SU-DHL-6 (cell line): ENCODE results near the gene LSR.

ENCODE experiments used
- H2AFZ ChIP-seq: fragments of 200-600 bp; sonication (generic); 2 replicates; pipeline ENCODE4 v1.6.1; 2014; ENCODE audit warnings: low read depth, mild to moderate bottlenecking, moderate library complexity, mixed read lengths, antibody characterized with exemption, low read length; ENCODE audit not compliant: severe bottlenecking
- H3F3A ChIP-seq: fragments of 200-600 bp; shearing (Covaris generic); 2 replicates; pipeline ENCODE4 v1.6.0; 2016; ENCODE audit warnings: antibody characterized with exemption, mild to moderate bottlenecking; ENCODE audit not compliant: insufficient read depth
- H3K27ac ChIP-seq: fragments of 200-600 bp; sonication (generic); 2 replicates; pipeline ENCODE4 v1.5.1; 2016; ENCODE audit warnings: low read depth, mild to moderate bottlenecking, low read length, moderate library complexity, mixed read lengths
- H3K27me3 ChIP-seq: fragments of 200-600 bp; sonication (generic), shearing (Covaris generic); 2 replicates; pipeline ENCODE4 v1.6.0; 2014; ENCODE audit warnings: mild to moderate bottlenecking, low read length
- H3K36me3 ChIP-seq: fragments of 200-600 bp; sonication (generic); 2 replicates; pipeline ENCODE4 v1.6.1; 2014; ENCODE audit warnings: mild to moderate bottlenecking, low read length, mixed read lengths
- H3K4me2 ChIP-seq: fragments of 300-600, 200-600 bp; shearing (Covaris generic), sonication (generic); 2 replicates; pipeline ENCODE4 v1.6.0; 2014; ENCODE audit warnings: low read length, low read depth, mild to moderate bottlenecking; ENCODE audit not compliant: poor library complexity, severe bottlenecking
- H3K4me3 ChIP-seq: fragments of 200-600 bp; sonication (generic); 2 replicates; pipeline ENCODE4 v1.5.1; 2014; ENCODE audit warnings: antibody characterized with exemption, low read length, mild to moderate bottlenecking, mixed read lengths; ENCODE audit not compliant: insufficient read depth, poor library complexity, severe bottlenecking
- H3K79me2 ChIP-seq: fragments of 200-600 bp; sonication (generic); 2 replicates; pipeline ENCODE4 v1.6.1; 2014; ENCODE audit warnings: mild to moderate bottlenecking, low read length, moderate library complexity; ENCODE audit not compliant: insufficient read depth
- H3K9ac ChIP-seq: fragments of 200-600 bp; sonication (generic); 2 replicates; pipeline ENCODE4 v1.7.0; 2014; ENCODE audit warnings: mild to moderate bottlenecking, low read length
- H3K9me2 ChIP-seq: fragments of 200-600 bp; sonication (generic); replicated peaks from 2 replicates; pipeline ENCODE4 v1.6.1; 2014; ENCODE audit warnings: low read length; ENCODE audit not compliant: insufficient read depth
- H3K9me3 ChIP-seq: fragments of 200-600 bp; sonication (generic); 2 replicates; pipeline ENCODE4 v1.6.1; 2014; ENCODE audit warnings: low read length, mixed read lengths; ENCODE audit not compliant: insufficient read depth
- H4K20me1 ChIP-seq: fragments of 200-600 bp; sonication (generic); 2 replicates; pipeline ENCODE4 v1.6.1; 2014; ENCODE audit warnings: low read depth, mild to moderate bottlenecking, antibody characterized with exemption, low read length, moderate library complexity, mixed read lengths
- EZH2phosphoT487 ChIP-seq: fragments of 200-600 bp; sonication (generic), shearing (Covaris generic); conservative IDR thresholded peaks from 2 replicates; pipeline ENCODE4 v1.6.1; 2018; ENCODE audit warnings: mild to moderate bottlenecking, antibody characterized with exemption, low read length, moderate library complexity, mixed read lengths
- TF ChIP-seq, protein P1 (sequence below): fragments of 200-600 bp; sonication (generic); IDR thresholded peaks from one replicate; pipeline ENCODE4 v1.5.1; 2017; ENCODE audit warnings: antibody characterized with exemption, mild to moderate bottlenecking, low read length, moderate library complexity; ENCODE audit not compliant: insufficient read depth, poor library complexity, severe bottlenecking

The LSR gene

GRCh38 chr19:35296644-35297514 lies 48.1 kb downstream of the LSR start:
- H3F3A ChIP-seq: peaks cover 33% of the 10 kb centered on the region
- H3K27ac ChIP-seq: peak overlapping the region; percentile 87
- no peaks in the 10 kb centered on the region for H3K9me2 ChIP-seq
- H3K79me2 ChIP-seq: no peaks in the 10 kb centered on the region
- no peaks in the 10 kb centered on the region for H3K27me3 ChIP-seq
- H4K20me1 ChIP-seq: no peaks in the 10 kb centered on the region
- no peaks in the 10 kb centered on the region for H3K36me3 ChIP-seq
- no peak overlapping the region for H3K4me3 ChIP-seq
- peak overlapping the region; percentile 46 for H3K4me2 ChIP-seq
- H3K9ac ChIP-seq: peak overlapping the region; percentile 39
- no peak overlapping the region for H2AFZ ChIP-seq
- TF ChIP-seq EZH2phosphoT487: no peak
- TF ChIP-seq, protein P1, sequence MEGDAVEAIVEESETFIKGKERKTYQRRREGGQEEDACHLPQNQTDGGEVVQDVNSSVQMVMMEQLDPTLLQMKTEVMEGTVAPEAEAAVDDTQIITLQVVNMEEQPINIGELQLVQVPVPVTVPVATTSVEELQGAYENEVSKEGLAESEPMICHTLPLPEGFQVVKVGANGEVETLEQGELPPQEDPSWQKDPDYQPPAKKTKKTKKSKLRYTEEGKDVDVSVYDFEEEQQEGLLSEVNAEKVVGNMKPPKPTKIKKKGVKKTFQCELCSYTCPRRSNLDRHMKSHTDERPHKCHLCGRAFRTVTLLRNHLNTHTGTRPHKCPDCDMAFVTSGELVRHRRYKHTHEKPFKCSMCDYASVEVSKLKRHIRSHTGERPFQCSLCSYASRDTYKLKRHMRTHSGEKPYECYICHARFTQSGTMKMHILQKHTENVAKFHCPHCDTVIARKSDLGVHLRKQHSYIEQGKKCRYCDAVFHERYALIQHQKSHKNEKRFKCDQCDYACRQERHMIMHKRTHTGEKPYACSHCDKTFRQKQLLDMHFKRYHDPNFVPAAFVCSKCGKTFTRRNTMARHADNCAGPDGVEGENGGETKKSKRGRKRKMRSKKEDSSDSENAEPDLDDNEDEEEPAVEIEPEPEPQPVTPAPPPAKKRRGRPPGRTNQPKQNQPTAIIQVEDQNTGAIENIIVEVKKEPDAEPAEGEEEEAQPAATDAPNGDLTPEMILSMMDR: no peak
- no peaks in the 10 kb centered on the region for H3K9me3 ChIP-seq

GRCh38 chr19:35297515-35297848 lies 48.7 kb downstream of the LSR start:
- no peak overlapping the region for H3K9ac ChIP-seq
- H3K4me2 ChIP-seq: peak overlapping the region; percentile 46

GRCh38 chr19:35297922-35298321 lies 49.1 kb downstream of the LSR start:
- Histone ChIP-seq H3K9ac (no peak overlapping the region), H3K27ac (peak overlapping the region; percentile 87), H4K20me1 (no peaks in the 10 kb centered on the region), H3K79me2 (no peaks in the 10 kb centered on the region), H3K27me3 (no peaks in the 10 kb centered on the region), H3K4me2 (no peak overlapping the region), H3K4me3 (no peak overlapping the region), H3K9me3 (no peaks in the 10 kb centered on the region), H3K9me2 (no peaks in the 10 kb centered on the region), H3F3A (peaks cover 33% of the 10 kb centered on the region), H2AFZ (no peak overlapping the region), H3K36me3 (no peaks in the 10 kb centered on the region)
- no peak for TF ChIP-seq EZH2phosphoT487
- TF ChIP-seq, protein P1: no peak

More at GRCh38 chr19:35297515-35297848, 48.7 kb downstream of the LSR start:
- H3K9me3 ChIP-seq: no peaks in the 10 kb centered on the region
- H4K20me1 ChIP-seq: no peaks in the 10 kb centered on the region
- H3K4me3 ChIP-seq: no peak overlapping the region
- no peaks in the 10 kb centered on the region for H3K27me3 ChIP-seq
- H3F3A ChIP-seq: peaks cover 33% of the 10 kb centered on the region
- no peaks in the 10 kb centered on the region for H3K79me2 ChIP-seq
- TF ChIP-seq EZH2phosphoT487: no peak
- TF ChIP-seq, protein P1: no peak
- peak overlapping the region; percentile 87 for H3K27ac ChIP-seq
- H3K36me3 ChIP-seq: no peaks in the 10 kb centered on the region
- no peak overlapping the region for H2AFZ ChIP-seq
- no peaks in the 10 kb centered on the region for H3K9me2 ChIP-seq
